Muscle layer of duodenum (tissue), 2 donors: ENCODE results near the gene NR3C1.

Experiments
- H3K27ac ChIP-seq: one replicate; pipeline ENCODE4 v1.7.0; 2013; ENCODE audit warnings: mild to moderate bottlenecking, low read length
- H3K27me3 ChIP-seq: one replicate; pipeline ENCODE4 v1.7.0; 2013; ENCODE audit warnings: low read depth, mild to moderate bottlenecking, control low read depth, low read length
- H3K36me3 ChIP-seq, 2 donors: one replicate each; pipeline ENCODE4 v1.7.0; 2013; ENCODE audit warnings: low read length in 2 of 2, control low read depth in 1 of 2, mild to moderate bottlenecking in 1 of 2; ENCODE audit not compliant: insufficient read depth in 2 of 2, control insufficient read depth in 1 of 2
- H3K4me1 ChIP-seq, 2 donors: one replicate each; pipeline ENCODE4 v1.7.0; 2013; ENCODE audit warnings: low read length in 2 of 2, mild to moderate bottlenecking in 2 of 2, control low read depth in 1 of 2, moderate library complexity in 1 of 2; ENCODE audit not compliant: insufficient read depth in 2 of 2, control insufficient read depth in 1 of 2
- H3K4me3 ChIP-seq, 2 donors: one replicate each; pipeline ENCODE4 v1.7.0; 2013; ENCODE audit warnings: low read length in 2 of 2, low read depth in 1 of 2, mild to moderate bottlenecking in 1 of 2
- H3K9me3 ChIP-seq, 2 donors: one replicate each; pipeline ENCODE4 v1.7.0; 2013; ENCODE audit warnings: low read length in 2 of 2, control low read depth in 1 of 2, mild to moderate bottlenecking in 1 of 2; ENCODE audit not compliant: control insufficient read depth in 1 of 2
- donor health status: healthy.

Gene NR3C1

GRCh38 chr5:143235423-143235822, 168.1 kb downstream of the NR3C1 start:
- H3K4me3 ChIP-seq = no peak overlapping the region
- no peaks in the 10 kb centered on the region for H3K27me3 ChIP-seq
- H3K9me3 ChIP-seq = no peaks in the 10 kb centered on the region
- H3K36me3 ChIP-seq = no peaks in the 10 kb centered on the region
- H3K4me1 ChIP-seq = peaks cover 0 to 4% of the 10 kb centered on the region in 2 donors
- no peak overlapping the region for H3K27ac ChIP-seq

DNA sequence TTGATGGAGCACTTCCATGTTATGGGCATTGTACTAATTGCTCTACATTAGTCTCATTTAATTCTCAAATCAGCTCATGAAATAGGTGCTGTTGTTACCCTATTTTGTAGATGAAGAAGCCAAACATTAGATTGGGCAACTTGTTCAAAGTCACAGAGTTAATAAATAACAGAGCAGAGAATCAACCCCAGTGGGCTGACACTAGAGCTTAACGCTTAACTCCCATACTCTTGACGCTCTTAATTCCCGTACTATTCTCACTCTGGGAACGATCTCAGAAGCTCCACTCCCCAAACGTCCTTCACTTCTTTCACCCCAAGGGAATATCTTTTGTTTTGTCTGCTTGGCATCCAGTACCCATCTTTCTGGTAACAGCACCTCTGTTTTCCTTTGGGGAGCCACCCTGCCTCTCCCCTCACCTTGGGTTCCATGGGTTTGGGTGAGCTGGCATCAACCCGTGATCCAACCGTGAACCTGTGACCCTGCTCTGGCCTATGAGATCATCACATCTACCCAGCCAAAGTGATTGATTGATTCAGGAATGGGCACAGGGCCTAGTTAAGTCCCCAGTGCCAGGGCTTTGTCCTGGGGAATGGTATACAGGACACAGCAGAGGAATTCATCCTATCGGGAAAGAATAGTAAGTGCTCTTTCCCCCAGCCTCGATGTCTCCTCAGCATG, 169.2 kb downstream of the NR3C1 start:
- H3K27ac ChIP-seq = no peak overlapping the region

DNA sequence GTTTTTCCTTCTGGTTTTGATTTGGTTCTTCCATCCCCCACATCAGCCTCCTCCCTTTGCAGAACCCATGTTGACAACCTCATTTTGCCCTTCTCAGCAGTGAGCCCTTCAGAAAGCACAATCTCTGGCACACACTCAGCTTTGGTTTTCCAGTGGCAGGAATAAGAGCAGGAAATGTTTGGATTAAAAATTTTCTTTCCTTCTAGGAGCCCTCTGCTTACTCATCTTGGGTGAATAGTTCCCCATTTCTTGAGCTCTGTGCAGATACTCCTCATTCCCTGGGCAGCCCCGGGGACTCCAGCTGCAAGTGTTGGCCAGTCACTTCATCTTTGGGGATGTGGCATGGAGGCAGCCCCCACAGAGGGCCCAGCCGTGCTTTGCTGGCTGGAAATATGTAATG, 170.5 kb downstream of the NR3C1 start:
- no peaks in the 10 kb centered on the region for H3K36me3 ChIP-seq
- H3K4me1 ChIP-seq = peaks cover 0 to 4% of the 10 kb centered on the region in 2 donors
- H3K4me3 ChIP-seq = no peak overlapping the region
- H3K9me3 ChIP-seq = no peaks in the 10 kb centered on the region
- no peaks in the 10 kb centered on the region for H3K27me3 ChIP-seq
- no peak overlapping the region for H3K27ac ChIP-seq

More for the DNA sequence above, 169.2 kb downstream of the NR3C1 start:
- Histone ChIP-seq H3K4me3 (no peak overlapping the region), H3K36me3 (no peaks in the 10 kb centered on the region), H3K9me3 (no peaks in the 10 kb centered on the region), H3K27me3 (no peaks in the 10 kb centered on the region), H3K4me1 (peaks cover 0 to 4% of the 10 kb centered on the region in 2 donors)

DNA sequence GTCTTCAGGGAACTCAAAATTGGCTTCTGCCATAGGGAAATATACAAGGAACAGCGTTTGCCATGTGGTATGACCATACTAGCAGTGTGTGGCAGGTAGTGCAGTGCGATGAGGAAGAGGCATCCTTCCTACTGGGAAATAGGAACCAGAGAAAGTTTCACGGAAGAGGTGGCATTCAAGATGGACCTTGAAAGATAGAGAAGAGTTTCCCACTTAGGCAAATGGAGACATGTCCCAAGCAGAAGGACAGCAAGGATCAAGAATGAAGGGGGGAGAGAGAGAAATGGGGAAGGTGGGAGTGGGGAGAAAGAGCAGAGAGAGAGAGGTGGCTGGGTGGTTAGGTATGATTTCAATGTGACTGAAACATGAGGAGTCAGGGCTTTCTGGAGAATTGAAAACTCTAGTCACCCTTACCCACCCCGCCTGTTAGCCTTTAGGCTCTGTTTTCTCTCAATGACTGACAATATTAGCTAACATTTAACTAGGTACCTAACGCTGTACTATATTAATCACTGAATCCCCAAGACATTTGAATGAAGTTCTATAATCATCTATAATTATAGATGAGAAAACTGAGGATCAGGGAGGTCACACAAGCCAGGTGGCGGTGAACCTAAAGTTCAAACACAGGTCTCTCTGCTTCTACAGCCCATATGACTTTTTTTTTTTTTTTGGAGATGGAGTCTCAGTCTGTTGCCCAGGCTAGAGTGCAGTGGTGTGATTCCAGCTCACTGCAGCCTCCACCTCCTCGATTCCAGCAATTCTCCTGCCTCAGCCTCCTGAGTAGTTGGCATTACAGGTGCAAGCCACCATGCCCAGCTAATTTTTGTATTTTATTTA, 171.3 kb downstream of the NR3C1 start:
- no peaks in the 10 kb centered on the region for H3K27me3 ChIP-seq
- peaks cover 0 to 4% of the 10 kb centered on the region in 2 donors for H3K4me1 ChIP-seq
- H3K9me3 ChIP-seq = no peaks in the 10 kb centered on the region
- no peaks in the 10 kb centered on the region for H3K36me3 ChIP-seq
- H3K27ac ChIP-seq = no peak overlapping the region
- H3K4me3 ChIP-seq = no peak overlapping the region

- Histone ChIP-seq H3K4me3 (no peak overlapping the region), H3K27me3 (no peaks in the 10 kb centered on the region), H3K9me3 (no peaks in the 10 kb centered on the region), H3K27ac (no peak overlapping the region), H3K4me1 (peaks cover 0 to 4% of the 10 kb centered on the region in 2 donors), H3K36me3 (no peaks in the 10 kb centered on the region)
Observed at GRCh38 chr5:143231416-143231815, 172.1 kb downstream of the NR3C1 start.

DNA sequence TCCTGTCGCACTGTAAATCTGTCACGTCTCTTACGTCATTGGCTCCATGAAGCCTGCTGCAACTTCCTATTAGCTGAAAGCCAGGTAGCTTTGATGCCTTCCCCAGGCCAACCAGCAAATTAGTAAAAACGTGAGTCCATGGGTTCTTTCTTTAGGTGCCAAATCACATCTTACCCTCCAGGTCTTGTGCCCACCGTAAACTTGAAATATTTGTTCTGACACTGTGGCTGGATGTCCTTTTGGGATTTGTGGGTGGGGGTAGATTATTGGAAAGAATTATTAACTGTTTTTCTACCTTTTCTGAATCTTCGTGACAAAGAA, 172.8 kb downstream of the NR3C1 start:
- Histone ChIP-seq H3K4me3 (no peak overlapping the region), H3K27ac (no peak overlapping the region), H3K9me3 (no peaks in the 10 kb centered on the region), H3K36me3 (no peaks in the 10 kb centered on the region), H3K4me1 (peaks cover 0 to 4% of the 10 kb centered on the region in 2 donors), H3K27me3 (no peaks in the 10 kb centered on the region)

DNA sequence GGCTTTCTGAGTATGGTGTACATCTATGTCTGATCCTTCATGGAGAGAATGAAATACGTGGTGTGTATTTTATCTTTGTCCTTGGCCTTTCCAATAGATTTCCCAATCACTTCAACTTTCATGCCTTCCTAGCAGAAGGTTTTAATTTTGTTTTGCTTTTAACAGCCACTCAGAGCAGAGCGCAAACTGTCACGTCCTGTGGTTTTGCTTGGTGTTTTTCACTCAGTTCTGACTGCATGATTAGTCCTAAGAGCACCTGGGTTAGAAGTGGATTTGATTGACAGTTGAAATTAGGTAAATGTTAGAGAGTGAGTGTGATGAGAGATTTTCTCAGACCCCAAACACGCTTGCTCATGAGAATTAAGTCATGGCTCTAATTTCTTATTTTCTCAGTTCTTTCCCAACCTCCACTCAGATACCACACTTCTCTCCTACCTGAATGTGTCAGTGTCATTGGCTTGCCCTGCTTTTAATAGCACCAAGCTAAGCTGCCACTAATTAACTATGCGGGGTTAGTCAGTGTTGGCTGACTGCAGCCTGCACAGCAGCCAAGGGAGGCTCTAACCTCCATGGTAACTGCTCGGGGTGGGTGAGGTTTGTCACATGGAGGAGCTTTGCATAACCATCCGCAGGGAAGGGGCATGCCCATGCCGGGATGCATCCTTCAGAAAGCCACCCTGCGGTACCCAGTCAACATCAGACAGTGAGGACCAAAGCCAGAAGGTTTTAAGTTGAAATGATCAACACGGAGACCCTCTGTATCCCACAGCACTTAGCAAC, 173.4 kb downstream of the NR3C1 start:
- Histone ChIP-seq H3K27ac (no peak overlapping the region), H3K36me3 (no peaks in the 10 kb centered on the region), H3K27me3 (no peaks in the 10 kb centered on the region), H3K4me1 (peaks cover 0 to 4% of the 10 kb centered on the region in 2 donors), H3K4me3 (no peak overlapping the region), H3K9me3 (no peaks in the 10 kb centered on the region)

- no peak overlapping the region for H3K27ac ChIP-seq
- H3K36me3 ChIP-seq = no peaks in the 10 kb centered on the region
- no peaks in the 10 kb centered on the region for H3K9me3 ChIP-seq
- no peaks in the 10 kb centered on the region for H3K27me3 ChIP-seq
- H3K4me1 ChIP-seq = peaks cover 0 to 4% of the 10 kb centered on the region in 2 donors
- no peak overlapping the region for H3K4me3 ChIP-seq
Observed at GRCh38 chr5:143229426-143229895, 174.0 kb downstream of the NR3C1 start.

DNA sequence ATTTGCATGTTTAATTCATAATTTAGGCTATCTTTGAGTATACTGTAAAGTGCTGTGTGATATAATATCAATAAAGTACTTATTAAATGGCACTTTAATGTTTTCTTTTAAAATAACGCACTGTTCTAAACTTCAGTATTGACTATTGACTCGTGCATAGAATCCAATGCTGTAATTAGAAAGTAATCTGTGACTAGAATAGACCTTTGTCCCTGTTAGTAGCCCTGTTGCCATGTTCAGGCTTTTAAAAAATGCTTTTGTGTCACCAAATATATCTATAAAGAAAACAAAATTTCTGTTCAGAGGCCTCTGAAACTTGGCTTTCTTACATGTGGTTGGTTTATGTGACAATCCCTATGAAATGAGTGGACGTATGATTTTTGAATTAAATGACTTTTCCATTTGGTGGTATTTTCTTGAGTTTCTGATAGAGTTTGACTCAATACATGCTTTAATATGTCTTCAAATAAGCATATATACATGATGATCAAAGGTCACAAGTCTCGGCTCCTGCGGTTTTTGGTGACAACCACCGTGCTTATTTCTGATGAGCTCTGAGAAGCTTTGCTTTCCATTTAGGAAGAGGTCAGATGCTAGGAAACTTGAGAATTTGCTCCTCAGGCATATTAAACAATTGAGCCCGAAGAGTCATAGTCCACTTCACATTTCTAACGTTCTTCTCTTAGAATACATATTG, 174.7 kb downstream of the NR3C1 start:
- Histone ChIP-seq H3K27ac (no peak overlapping the region), H3K36me3 (no peaks in the 10 kb centered on the region), H3K27me3 (no peaks in the 10 kb centered on the region), H3K4me3 (no peak overlapping the region), H3K4me1 (peaks cover 0 to 4% of the 10 kb centered on the region in 2 donors), H3K9me3 (no peaks in the 10 kb centered on the region)
